Calu3 (cell line): Measurements from ENCODE around the gene MRPL22. TPM values are rescaled to one million over a fixed set of nuclear protein-coding genes. Genes with fewer than 3 reads are reported as not detected.
"Not testable (repeated sequence)": the region's sequence is repeated elsewhere in the genome, so short reads cannot be mapped to it uniquely, and the experiment has no call there.

Experiments
- BruUV-seq: library from RNA; stranded (reverse); fragments of 400-500 nt; replicated peaks from 2 replicates; lab custom pipeline; 2021; lab: Mats Ljungman, UMichigan
- CTCF ChIA-PET: fragments of 300-600 bp; sonication (Branson Sonifier 250); formaldehyde crosslinking; loops from one replicate; lab custom pipeline; 2022; ENCODE audit warnings: antibody characterized with exemption; lab: Charles Lee
- DNase-seq: peaks from one replicate; pipeline ENCODE4 v3.0.0; 2022
- H3K27ac Mint-ChIP-seq: one replicate; pipeline ENCODE4 v1.8.0; 2022; ENCODE audit warnings: mixed read lengths; ENCODE audit not compliant: unreplicated experiment
- H3K27me3 Mint-ChIP-seq: one replicate; pipeline ENCODE4 v1.8.0; 2022; ENCODE audit warnings: mixed read lengths; ENCODE audit not compliant: unreplicated experiment
- H3K36me3 Mint-ChIP-seq: one replicate; pipeline ENCODE4 v1.8.0; 2022; ENCODE audit warnings: mild to moderate bottlenecking, moderate library complexity, mixed read lengths; ENCODE audit not compliant: insufficient read depth, unreplicated experiment
- H3K4me1 Mint-ChIP-seq: one replicate; pipeline ENCODE4 v1.8.0; 2022; ENCODE audit warnings: mild to moderate bottlenecking, low read depth, mixed read lengths; ENCODE audit not compliant: unreplicated experiment
- H3K4me3 Mint-ChIP-seq: one replicate; pipeline ENCODE4 v1.8.0; 2022; ENCODE audit warnings: mild to moderate bottlenecking, low read depth, moderate library complexity, mixed read lengths; ENCODE audit not compliant: unreplicated experiment
- H3K9me3 Mint-ChIP-seq: one replicate; pipeline ENCODE4 v1.8.0; 2022; ENCODE audit warnings: low read depth, mixed read lengths; ENCODE audit not compliant: unreplicated experiment
- intact Hi-C: fragments of 100-400 bp; cut with micrococcal nuclease; formaldehyde crosslinking; loops from one replicate; pipeline ENCODE4 v1.10.0; 2022; ENCODE audit not compliant: unreplicated experiment
- total RNA-seq: library from RNA; stranded (reverse); gene quantifications from 2 replicates; pipeline ENCODE4 v1.2.3, GENCODE V29; 2022
- TF ChIP-seq, protein P1 (sequence below): fragments of 200-600 bp; IDR thresholded peaks from one replicate; pipeline ENCODE4 v1.8.0; 2022; ENCODE audit warnings: antibody characterized with exemption; ENCODE audit not compliant: unreplicated experiment

The MRPL22 gene
- total RNA-seq, 1 experiment from 2014 or later = 80.6 TPM

DNA sequence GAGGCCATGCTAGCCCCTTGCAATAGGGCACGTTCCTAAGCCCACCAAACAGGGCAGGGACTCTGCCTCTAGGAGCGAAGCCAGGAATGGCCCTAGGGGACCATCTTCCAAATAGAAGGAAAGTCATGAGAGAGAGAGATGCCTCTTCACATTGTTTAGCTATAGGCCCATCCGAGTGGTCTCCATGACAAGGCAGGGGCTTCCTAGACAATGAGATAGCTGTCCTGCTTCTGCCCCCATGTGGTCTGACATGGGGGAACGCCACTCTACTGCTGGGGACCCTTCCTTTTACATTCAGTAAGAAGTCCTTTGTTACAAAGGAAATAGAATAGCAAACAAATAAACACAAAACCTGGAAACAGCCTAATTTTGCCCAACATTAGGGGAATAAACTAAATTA lies 54.8 kb downstream of the MRPL22 start:
- no TSS peak for BruUV-seq
- CTCF ChIA-PET = no interaction called here
- H3K36me3 Mint-ChIP-seq = no peaks in the 10 kb centered on the region
- H3K4me1 Mint-ChIP-seq = peaks cover 14% of the 10 kb centered on the region
- no peaks in the 10 kb centered on the region for H3K27me3 Mint-ChIP-seq
- no peaks in the 10 kb centered on the region for H3K9me3 Mint-ChIP-seq
- intact Hi-C loops = no loop called here
- no peak overlapping the region for H3K4me3 Mint-ChIP-seq
- no peak for DNase-seq
- no peak overlapping the region for H3K27ac Mint-ChIP-seq
- TF ChIP-seq, protein P1, sequence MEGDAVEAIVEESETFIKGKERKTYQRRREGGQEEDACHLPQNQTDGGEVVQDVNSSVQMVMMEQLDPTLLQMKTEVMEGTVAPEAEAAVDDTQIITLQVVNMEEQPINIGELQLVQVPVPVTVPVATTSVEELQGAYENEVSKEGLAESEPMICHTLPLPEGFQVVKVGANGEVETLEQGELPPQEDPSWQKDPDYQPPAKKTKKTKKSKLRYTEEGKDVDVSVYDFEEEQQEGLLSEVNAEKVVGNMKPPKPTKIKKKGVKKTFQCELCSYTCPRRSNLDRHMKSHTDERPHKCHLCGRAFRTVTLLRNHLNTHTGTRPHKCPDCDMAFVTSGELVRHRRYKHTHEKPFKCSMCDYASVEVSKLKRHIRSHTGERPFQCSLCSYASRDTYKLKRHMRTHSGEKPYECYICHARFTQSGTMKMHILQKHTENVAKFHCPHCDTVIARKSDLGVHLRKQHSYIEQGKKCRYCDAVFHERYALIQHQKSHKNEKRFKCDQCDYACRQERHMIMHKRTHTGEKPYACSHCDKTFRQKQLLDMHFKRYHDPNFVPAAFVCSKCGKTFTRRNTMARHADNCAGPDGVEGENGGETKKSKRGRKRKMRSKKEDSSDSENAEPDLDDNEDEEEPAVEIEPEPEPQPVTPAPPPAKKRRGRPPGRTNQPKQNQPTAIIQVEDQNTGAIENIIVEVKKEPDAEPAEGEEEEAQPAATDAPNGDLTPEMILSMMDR = no peak

GRCh38 chr5:154997746-154998145 lies 56.9 kb downstream of the MRPL22 start:
- no peak for DNase-seq
- H3K4me1 Mint-ChIP-seq = peaks cover 30% of the 10 kb centered on the region
- H3K27me3 Mint-ChIP-seq = no peaks in the 10 kb centered on the region
- CTCF ChIA-PET = interaction anchor here (0.6 kb wide), 1 partner anchor 25 kb away, joined by 4 read pairs; no protein-coding TSS in a partner anchor
- no peaks in the 10 kb centered on the region for H3K9me3 Mint-ChIP-seq
- H3K36me3 Mint-ChIP-seq = no peaks in the 10 kb centered on the region
- no TSS peak for BruUV-seq
- TF ChIP-seq, protein P1 = no peak
- intact Hi-C loops = no loop called here
- H3K27ac Mint-ChIP-seq = peak overlapping the region; percentile 13
- no peak overlapping the region for H3K4me3 Mint-ChIP-seq

DNA sequence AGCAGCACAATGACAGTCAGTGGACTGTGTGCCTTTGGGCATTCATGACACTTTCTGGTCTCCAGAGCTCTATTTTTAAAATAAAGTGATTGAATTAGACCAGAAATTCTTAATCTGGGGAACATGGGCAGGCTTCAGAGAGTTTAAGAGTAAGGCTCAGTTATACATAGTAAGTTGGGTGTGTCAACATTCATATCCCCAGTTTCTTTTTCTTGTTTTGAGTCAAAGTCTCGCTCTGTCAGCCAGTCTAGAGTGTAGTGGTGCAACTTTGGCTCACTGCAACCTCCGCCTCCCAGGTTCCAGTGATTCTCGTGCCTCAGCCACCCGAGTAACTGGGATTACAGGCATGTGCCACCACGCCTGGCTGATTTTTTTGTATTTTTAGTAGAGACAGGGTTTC lies 59.0 kb downstream of the MRPL22 start:
- TF ChIP-seq, protein P1 = no peak
- intact Hi-C loops = loop anchor here (5.0 kb wide), 1 partner anchor 348 kb away; no protein-coding TSS in a partner anchor
- DNase-seq = no peak
- CTCF ChIA-PET = no interaction called here
- no peaks in the 10 kb centered on the region for H3K27me3 Mint-ChIP-seq
- no peaks in the 10 kb centered on the region for H3K36me3 Mint-ChIP-seq
- H3K4me1 Mint-ChIP-seq = peaks cover 30% of the 10 kb centered on the region
- H3K4me3 Mint-ChIP-seq = no peak overlapping the region
- no TSS peak for BruUV-seq
- no peaks in the 10 kb centered on the region for H3K9me3 Mint-ChIP-seq
- no peak overlapping the region for H3K27ac Mint-ChIP-seq

GRCh38 chr5:155001523-155001922 lies 60.6 kb downstream of the MRPL22 start:
- TF ChIP-seq, protein P1 = no peak
- CTCF ChIA-PET = no interaction called here
- Mint-ChIP-seq H3K27me3 (peaks cover 2% of the 10 kb centered on the region), H3K36me3 (no peaks in the 10 kb centered on the region), H3K9me3 (no peaks in the 10 kb centered on the region), H3K4me3 (no peak overlapping the region), H3K4me1 (peaks cover 30% of the 10 kb centered on the region), H3K27ac (no peak overlapping the region)
- intact Hi-C loops = loop anchor here (5.0 kb wide), 1 partner anchor 349 kb away; no protein-coding TSS in a partner anchor
- no TSS peak for BruUV-seq
- no peak for DNase-seq

GRCh38 chr5:155002722-155003121 lies 61.8 kb downstream of the MRPL22 start:
- intact Hi-C loops = loop anchor here (1.0 to 5.0 kb wide), 2 partner anchors 57 to 350 kb away; no protein-coding TSS in a partner anchor
- not testable (repeated sequence) for H3K4me3 Mint-ChIP-seq, H3K27ac Mint-ChIP-seq, H3K36me3 Mint-ChIP-seq, BruUV-seq, H3K9me3 Mint-ChIP-seq
- DNase-seq = peak; percentile 59
- peaks cover 22% of the 10 kb centered on the region for H3K4me1 Mint-ChIP-seq
- CTCF ChIA-PET = interaction anchor here (0.7 to 4.0 kb wide), 2 partner anchors 30 to 36 kb away, joined by 3 to 41 read pairs; no protein-coding TSS in a partner anchor
- H3K27me3 Mint-ChIP-seq = peaks cover 14% of the 10 kb centered on the region
